ENCODE data around the gene CHAC1. TPM values are rescaled to one million over a fixed set of nuclear protein-coding genes. Genes with fewer than 3 reads are reported as not detected.

The CHAC1 gene
- total and polyA plus RNA-seq, 2 of the 13 experiments (the other 11 are each of a cell fraction or from before 2014, with no cell fraction given) = 0.44 TPM; not detected in 1

DNA sequence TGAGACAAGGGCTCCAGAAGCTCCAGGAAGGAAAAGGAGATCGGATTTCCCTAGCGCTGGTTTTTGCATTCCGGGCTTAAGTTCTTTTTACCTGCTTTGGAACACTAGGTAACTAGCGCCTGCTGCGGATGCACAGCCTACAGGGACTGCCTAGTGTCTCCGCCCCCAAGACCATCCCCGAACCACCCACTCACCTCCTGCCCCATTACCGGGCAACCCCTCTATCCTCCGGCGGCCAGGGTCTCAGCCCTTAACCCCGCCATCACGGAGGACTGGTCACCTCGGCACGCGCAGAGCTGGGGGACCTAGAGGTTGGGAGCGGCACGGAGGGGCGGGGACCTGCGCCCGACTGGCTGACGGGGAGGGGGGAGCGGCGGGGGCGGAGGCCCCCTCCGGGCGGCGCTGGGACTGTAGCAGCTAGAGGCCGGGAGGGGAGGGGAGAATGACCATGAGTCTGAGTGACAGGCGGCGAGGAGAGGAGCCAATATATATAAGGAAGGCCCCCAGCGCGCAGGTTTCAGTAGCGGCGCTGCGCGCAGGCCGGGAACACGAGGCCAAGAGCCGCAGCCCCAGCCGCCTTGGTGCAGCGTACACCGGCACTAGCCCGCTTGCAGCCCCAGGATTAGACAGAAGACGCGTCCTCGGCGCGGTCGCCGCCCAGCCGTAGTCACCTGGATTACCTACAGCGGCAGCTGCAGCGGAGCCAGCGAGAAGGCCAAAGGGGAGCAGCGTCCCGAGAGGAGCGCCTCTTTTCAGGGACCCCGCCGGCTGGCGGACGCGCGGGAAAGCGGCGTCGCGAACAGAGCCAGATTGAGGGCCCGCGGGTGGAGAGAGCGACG lies 24.2 kb upstream of the CHAC1 start, which contains the start of gene DLL4 (continued):
- TF ChIP-seq ARNT2 (CRISPR knock-in tag; IDR thresholded peaks at IDR 0.05; ENCODE audit: low read depth) (peak; percentile 29; the same call in 1 of the 2 replicates), SALL1 (CRISPR knock-in tag; IDR thresholded peaks at IDR 0.05) (0 out of 2 replicates have a peak, but pooled peaks have one; percentile 6), YEATS4 (CRISPR knock-in tag; IDR thresholded peaks at IDR 0.05; ENCODE audit: borderline replicate concordance) (no peak), PHF8 (CRISPR knock-in tag; IDR thresholded peaks at IDR 0.05) (peak; percentile 31), ZSCAN9 (CRISPR knock-in tag; IDR thresholded peaks at IDR 0.05; ENCODE audit: borderline replicate concordance) (no peak), ZC3H4 (CRISPR knock-in tag; IDR thresholded peaks at IDR 0.05; ENCODE audit: borderline replicate concordance) (no peak), NR0B2 (CRISPR knock-in tag; IDR thresholded peaks at IDR 0.05) (peak; percentile 20; the same call in 1 of the 2 replicates), SSRP1 (CRISPR knock-in tag; IDR thresholded peaks at IDR 0.05) (no peak), KDM2A (CRISPR knock-in tag; IDR thresholded peaks at IDR 0.05; ENCODE audit: borderline replicate concordance, low read depth) (peak; percentile 36; the same call in 1 of the 2 replicates), HNF1B (CRISPR knock-in tag; IDR thresholded peaks at IDR 0.05) (no peak), ZMAT3 (CRISPR knock-in tag; conservative IDR thresholded peaks at IDR 0.05) (no peak), GFI1 (CRISPR knock-in tag; IDR thresholded peaks at IDR 0.05; ENCODE audit: borderline replicate concordance) (no peak), ATF7-NPFF (CRISPR knock-in tag; IDR thresholded peaks at IDR 0.05; ENCODE audit: low read depth) (0 out of 2 replicates have a peak, but pooled peaks have one; percentile 44), ZNF546 (CRISPR knock-in tag; conservative IDR thresholded peaks at IDR 0.05) (no peak), ZNF432 (CRISPR knock-in tag; IDR thresholded peaks at IDR 0.05; ENCODE audit: borderline replicate concordance) (no peak), ETV5 (CRISPR knock-in tag; IDR thresholded peaks at IDR 0.05; ENCODE audit: borderline replicate concordance) (no peak), PHF5A (CRISPR knock-in tag; IDR thresholded peaks at IDR 0.05; ENCODE audit: low read depth, unreplicated experiment) (no peak), EZH2 (conservative IDR thresholded peaks at IDR 0.05; ENCODE audit: low read depth, low read length) (no peak)
- TF ChIP-seq, protein P1, sequence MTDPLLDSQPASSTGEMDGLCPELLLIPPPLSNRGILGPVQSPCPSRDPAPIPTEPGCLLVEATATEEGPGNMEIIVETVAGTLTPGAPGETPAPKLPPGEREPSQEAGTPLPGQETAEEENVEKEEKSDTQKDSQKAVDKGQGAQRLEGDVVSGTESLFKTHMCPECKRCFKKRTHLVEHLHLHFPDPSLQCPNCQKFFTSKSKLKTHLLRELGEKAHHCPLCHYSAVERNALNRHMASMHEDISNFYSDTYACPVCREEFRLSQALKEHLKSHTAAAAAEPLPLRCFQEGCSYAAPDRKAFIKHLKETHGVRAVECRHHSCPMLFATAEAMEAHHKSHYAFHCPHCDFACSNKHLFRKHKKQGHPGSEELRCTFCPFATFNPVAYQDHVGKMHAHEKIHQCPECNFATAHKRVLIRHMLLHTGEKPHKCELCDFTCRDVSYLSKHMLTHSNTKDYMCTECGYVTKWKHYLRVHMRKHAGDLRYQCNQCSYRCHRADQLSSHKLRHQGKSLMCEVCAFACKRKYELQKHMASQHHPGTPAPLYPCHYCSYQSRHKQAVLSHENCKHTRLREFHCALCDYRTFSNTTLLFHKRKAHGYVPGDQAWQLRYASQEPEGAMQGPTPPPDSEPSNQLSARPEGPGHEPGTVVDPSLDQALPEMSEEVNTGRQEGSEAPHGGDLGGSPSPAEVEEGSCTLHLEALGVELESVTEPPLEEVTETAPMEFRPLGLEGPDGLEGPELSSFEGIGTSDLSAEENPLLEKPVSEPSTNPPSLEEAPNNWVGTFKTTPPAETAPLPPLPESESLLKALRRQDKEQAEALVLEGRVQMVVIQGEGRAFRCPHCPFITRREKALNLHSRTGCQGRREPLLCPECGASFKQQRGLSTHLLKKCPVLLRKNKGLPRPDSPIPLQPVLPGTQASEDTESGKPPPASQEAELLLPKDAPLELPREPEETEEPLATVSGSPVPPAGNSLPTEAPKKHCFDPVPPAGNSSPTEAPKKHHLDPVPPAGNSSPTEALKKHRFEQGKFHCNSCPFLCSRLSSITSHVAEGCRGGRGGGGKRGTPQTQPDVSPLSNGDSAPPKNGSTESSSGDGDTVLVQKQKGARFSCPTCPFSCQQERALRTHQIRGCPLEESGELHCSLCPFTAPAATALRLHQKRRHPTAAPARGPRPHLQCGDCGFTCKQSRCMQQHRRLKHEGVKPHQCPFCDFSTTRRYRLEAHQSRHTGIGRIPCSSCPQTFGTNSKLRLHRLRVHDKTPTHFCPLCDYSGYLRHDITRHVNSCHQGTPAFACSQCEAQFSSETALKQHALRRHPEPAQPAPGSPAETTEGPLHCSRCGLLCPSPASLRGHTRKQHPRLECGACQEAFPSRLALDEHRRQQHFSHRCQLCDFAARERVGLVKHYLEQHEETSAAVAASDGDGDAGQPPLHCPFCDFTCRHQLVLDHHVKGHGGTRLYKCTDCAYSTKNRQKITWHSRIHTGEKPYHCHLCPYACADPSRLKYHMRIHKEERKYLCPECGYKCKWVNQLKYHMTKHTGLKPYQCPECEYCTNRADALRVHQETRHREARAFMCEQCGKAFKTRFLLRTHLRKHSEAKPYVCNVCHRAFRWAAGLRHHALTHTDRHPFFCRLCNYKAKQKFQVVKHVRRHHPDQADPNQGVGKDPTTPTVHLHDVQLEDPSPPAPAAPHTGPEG (CRISPR knock-in tag; IDR thresholded peaks at IDR 0.05) = no peak
- TF ChIP-seq, protein P2, sequence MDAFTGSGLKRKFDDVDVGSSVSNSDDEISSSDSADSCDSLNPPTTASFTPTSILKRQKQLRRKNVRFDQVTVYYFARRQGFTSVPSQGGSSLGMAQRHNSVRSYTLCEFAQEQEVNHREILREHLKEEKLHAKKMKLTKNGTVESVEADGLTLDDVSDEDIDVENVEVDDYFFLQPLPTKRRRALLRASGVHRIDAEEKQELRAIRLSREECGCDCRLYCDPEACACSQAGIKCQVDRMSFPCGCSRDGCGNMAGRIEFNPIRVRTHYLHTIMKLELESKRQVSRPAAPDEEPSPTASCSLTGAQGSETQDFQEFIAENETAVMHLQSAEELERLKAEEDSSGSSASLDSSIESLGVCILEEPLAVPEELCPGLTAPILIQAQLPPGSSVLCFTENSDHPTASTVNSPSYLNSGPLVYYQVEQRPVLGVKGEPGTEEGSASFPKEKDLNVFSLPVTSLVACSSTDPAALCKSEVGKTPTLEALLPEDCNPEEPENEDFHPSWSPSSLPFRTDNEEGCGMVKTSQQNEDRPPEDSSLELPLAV (CRISPR knock-in tag; conservative IDR thresholded peaks at IDR 0.05; ENCODE audit: low read depth) = no peak
